NT2/D1 (cell line): ENCODE results near the gene TMX1.

Experiments
- DNase-seq: peaks from one replicate; pipeline ENCODE4 v3.0.0-alpha.2; 2011; ENCODE audit warnings: low read depth, low spot score
- H3K27me3 ChIP-seq: 2 replicates; pipeline ENCODE4 v1.6.0; 2011; ENCODE audit warnings: mild to moderate bottlenecking; ENCODE audit not compliant: insufficient read length, insufficient read depth
- H3K36me3 ChIP-seq: 2 replicates; pipeline ENCODE4 v1.6.1; 2011; ENCODE audit warnings: mild to moderate bottlenecking, low read length, mixed read lengths; ENCODE audit not compliant: insufficient read depth, insufficient read length
- H3K4me1 ChIP-seq: 2 replicates; pipeline ENCODE4 v1.5.1; 2011; ENCODE audit not compliant: insufficient read depth, insufficient read length
- H3K4me3 ChIP-seq: 2 replicates; pipeline ENCODE4 v1.5.1; 2011; ENCODE audit warnings: low read depth; ENCODE audit not compliant: insufficient read length
- H3K9ac ChIP-seq: 2 replicates; pipeline ENCODE4 v1.6.0; 2011; ENCODE audit warnings: low read depth; ENCODE audit not compliant: insufficient read length
- H3K9me3 ChIP-seq: 2 replicates; pipeline ENCODE4 v1.5.1; 2011; ENCODE audit warnings: mild to moderate bottlenecking, low read length; ENCODE audit not compliant: insufficient read depth
- SUZ12 ChIP-seq: IDR thresholded peaks from 2 replicates; pipeline ENCODE4 v1.6.1; 2011; ENCODE audit not compliant: insufficient read length, insufficient read depth; ENCODE audit errors: extremely low read depth
- YY1 ChIP-seq: IDR thresholded peaks from 2 replicates; pipeline ENCODE4 v1.6.1; 2011; ENCODE audit not compliant: insufficient read length, insufficient read depth
- ZNF274 ChIP-seq: IDR thresholded peaks from 2 replicates; pipeline ENCODE4 v1.6.1; 2011; ENCODE audit warnings: mild to moderate bottlenecking, low read depth, low read length

Gene TMX1

DNA sequence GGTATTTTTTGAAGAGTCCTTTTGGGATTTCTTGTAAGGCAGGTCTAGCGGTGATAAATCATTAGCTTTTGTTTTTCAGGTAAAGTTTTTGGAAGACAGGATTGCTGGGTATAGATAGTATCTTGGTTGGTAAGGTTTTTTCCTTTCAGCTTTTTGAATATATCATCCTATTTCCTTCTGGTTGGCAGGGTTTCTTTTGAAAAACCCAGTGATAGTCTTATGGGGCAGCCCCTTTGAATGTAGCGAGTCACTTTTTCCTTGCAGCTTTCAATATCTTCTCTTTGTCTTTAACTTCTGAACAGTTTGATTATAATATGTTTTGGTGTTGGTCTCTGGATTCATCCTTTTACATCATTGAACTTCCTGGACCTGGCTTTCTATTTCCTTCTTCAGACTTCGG, 20.2 kb downstream of the TMX1 start:
- no peak for DNase-seq
- no peak overlapping the region for H3K9ac ChIP-seq
- H3K4me3 ChIP-seq: no peak overlapping the region
- TF ChIP-seq SUZ12 (no peak), YY1 (no peak), ZNF274 (no peak)
- H3K9me3 ChIP-seq: no peaks in the 10 kb centered on the region
- H3K36me3 ChIP-seq: peaks cover 12% of the 10 kb centered on the region
- no peaks in the 10 kb centered on the region for H3K4me1 ChIP-seq
- no peaks in the 10 kb centered on the region for H3K27me3 ChIP-seq

DNA sequence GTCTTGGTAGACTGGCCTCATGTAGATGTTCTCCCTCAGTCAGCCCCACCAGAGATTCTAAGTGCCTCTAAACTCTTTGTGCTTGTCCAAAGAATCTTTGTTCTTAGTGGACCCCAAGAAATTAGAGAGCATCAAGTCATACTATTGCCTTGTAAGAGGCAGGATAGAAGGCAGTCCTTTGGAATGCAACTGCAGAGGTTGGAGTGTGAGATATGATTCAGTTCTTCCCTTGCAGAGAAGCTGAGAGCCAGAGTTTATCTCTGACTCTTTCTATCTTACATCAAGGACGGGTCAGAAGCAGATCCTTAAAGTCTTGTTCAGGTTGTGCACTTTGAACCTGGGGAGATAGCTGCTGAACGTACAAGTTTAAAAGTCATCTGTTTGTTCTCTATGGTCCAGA, 21.1 kb downstream of the TMX1 start:
- Histone ChIP-seq H3K36me3 (peaks cover 12% of the 10 kb centered on the region), H3K4me1 (no peaks in the 10 kb centered on the region), H3K4me3 (no peak overlapping the region), H3K9me3 (no peaks in the 10 kb centered on the region), H3K27me3 (no peaks in the 10 kb centered on the region), H3K9ac (no peak overlapping the region)
- TF ChIP-seq ZNF274: no peak
- TF ChIP-seq SUZ12: no peak
- TF ChIP-seq YY1: no peak
- no peak for DNase-seq

DNA sequence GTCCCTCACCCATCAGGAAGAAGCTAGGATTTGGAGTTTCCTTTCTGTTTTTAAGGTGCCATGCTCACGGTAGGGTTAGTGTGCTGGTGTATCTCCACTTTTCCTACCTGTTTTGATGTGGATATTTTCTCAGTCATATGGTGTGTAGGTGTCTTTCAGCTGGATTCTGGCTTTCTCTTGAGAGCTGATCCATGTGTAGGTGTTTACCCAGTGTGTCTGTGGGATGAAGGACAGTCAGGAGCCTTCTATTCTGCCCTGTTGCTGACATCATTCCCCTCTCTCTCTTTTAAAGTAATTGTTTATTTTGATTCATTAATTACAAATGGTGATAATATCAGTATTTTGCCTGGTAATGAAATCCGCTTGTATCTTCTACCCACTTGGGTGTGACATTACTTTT, 22.8 kb downstream of the TMX1 start:
- H3K4me1 ChIP-seq: no peaks in the 10 kb centered on the region
- no peak for DNase-seq
- H3K4me3 ChIP-seq: no peak overlapping the region
- H3K36me3 ChIP-seq: peaks cover 3% of the 10 kb centered on the region
- H3K9ac ChIP-seq: no peak overlapping the region
- no peaks in the 10 kb centered on the region for H3K27me3 ChIP-seq
- TF ChIP-seq ZNF274: no peak
- TF ChIP-seq SUZ12: no peak
- H3K9me3 ChIP-seq: no peaks in the 10 kb centered on the region

DNA sequence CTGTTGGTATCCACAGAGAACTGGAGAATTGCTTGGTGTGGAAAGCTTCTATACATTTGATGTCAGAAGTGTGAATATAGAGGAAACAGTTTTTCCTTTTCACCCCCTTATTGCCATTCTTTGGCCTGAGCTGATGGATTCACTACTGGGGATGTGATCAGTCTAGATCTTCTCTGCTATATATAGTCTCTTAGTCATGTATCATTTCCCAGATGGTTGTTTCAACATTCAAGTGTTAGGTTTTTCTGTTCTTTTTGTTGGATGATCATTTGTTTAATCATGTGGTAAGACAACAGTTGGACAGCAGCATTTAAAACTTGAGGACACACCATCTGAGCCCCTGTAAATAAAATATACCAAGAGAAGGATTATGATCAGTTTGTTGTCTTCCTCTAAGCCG, 29.6 kb downstream of the TMX1 start:
- H3K4me3 ChIP-seq: no peak overlapping the region
- H3K9me3 ChIP-seq: no peaks in the 10 kb centered on the region
- no peaks in the 10 kb centered on the region for H3K27me3 ChIP-seq
- no peak for DNase-seq
- no peaks in the 10 kb centered on the region for H3K36me3 ChIP-seq
- H3K4me1 ChIP-seq: no peaks in the 10 kb centered on the region
- TF ChIP-seq YY1: no peak
- TF ChIP-seq ZNF274: no peak
- TF ChIP-seq SUZ12: no peak
- H3K9ac ChIP-seq: no peak overlapping the region

DNA sequence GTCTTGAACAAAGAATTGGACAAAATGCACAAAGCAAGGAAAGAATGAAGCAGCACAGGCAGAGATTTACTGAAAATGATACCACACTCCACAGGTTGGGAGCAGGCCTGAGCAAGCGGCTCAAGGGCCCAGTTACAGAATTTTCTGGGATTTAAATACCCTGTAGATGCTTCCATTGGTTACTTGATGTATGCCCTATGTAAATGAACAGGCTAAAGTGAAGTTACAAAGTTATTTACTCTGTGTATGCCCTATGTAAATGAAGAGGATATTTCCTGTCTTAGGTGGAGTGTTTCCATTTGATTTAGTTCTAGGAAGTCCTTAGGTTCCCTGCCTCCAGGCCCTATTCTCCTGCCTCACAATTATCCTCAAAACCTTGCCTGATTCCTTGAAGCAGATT, 36.6 kb downstream of the TMX1 start:
- TF ChIP-seq SUZ12: no peak
- TF ChIP-seq YY1: no peak
- no peak for TF ChIP-seq ZNF274
- H3K4me3 ChIP-seq: no peak overlapping the region
- no peaks in the 10 kb centered on the region for H3K4me1 ChIP-seq
- H3K36me3 ChIP-seq: no peaks in the 10 kb centered on the region
- no peak overlapping the region for H3K9ac ChIP-seq
- no peaks in the 10 kb centered on the region for H3K9me3 ChIP-seq
- H3K27me3 ChIP-seq: no peaks in the 10 kb centered on the region
- no peak for DNase-seq

GRCh38 chr14:51277753-51278415, 37.8 kb downstream of the TMX1 start:
- Histone ChIP-seq H3K9me3 (no peaks in the 10 kb centered on the region), H3K4me1 (no peaks in the 10 kb centered on the region), H3K9ac (no peak overlapping the region), H3K27me3 (no peaks in the 10 kb centered on the region), H3K4me3 (no peak overlapping the region), H3K36me3 (no peaks in the 10 kb centered on the region)
- TF ChIP-seq ZNF274 (no peak), YY1 (no peak), SUZ12 (no peak)
- no peak for DNase-seq

- H3K27me3 ChIP-seq: no peaks in the 10 kb centered on the region
- H3K9me3 ChIP-seq: no peaks in the 10 kb centered on the region
- H3K4me3 ChIP-seq: no peak overlapping the region
- H3K9ac ChIP-seq: no peak overlapping the region
- no peaks in the 10 kb centered on the region for H3K4me1 ChIP-seq
- no peak for DNase-seq
- no peak for TF ChIP-seq YY1
- no peaks in the 10 kb centered on the region for H3K36me3 ChIP-seq
Observed at GRCh38 chr14:51282517-51282916, 42.5 kb downstream of the TMX1 start.
